Measurements from ENCODE around the gene GALNT13. TPM values are rescaled to one million over a fixed set of nuclear protein-coding genes. Genes with fewer than 3 reads are reported as not detected.

The GALNT13 gene
- total RNA-seq, 1 donor from 2014 or later = 5.8 TPM

- ATAC-seq (peak; percentile 35), DNase-seq (peak; percentile 36)
- no peak for TF ChIP-seq CTCF (IDR thresholded peaks at IDR 0.05)
- H3K27me3 ChIP-seq = no peaks in the 10 kb centered on the region
- H3K9me3 ChIP-seq = no peaks in the 10 kb centered on the region
- no peak overlapping the region for H3K4me3 ChIP-seq
- no peaks in the 10 kb centered on the region for H3K36me3 ChIP-seq
- H3K4me1 ChIP-seq = no peaks in the 10 kb centered on the region
- intact Hi-C loops (cut with DNase I) = no loop called here
- H3K27ac ChIP-seq = no peak overlapping the region
Observed at GRCh38 chr2:153912798-153913396, 41.2 kb downstream of the GALNT13 start.

GRCh38 chr2:153917570-153917969 lies 45.8 kb downstream of the GALNT13 start:
- Histone ChIP-seq H3K27ac (no peak overlapping the region), H3K36me3 (no peaks in the 10 kb centered on the region), H3K4me1 (no peaks in the 10 kb centered on the region), H3K9me3 (no peaks in the 10 kb centered on the region), H3K27me3 (no peaks in the 10 kb centered on the region), H3K4me3 (no peak overlapping the region)
- no peak for ATAC-seq
- no peak for DNase-seq
- no peak for TF ChIP-seq CTCF (IDR thresholded peaks at IDR 0.05)
- intact Hi-C loops (cut with DNase I) = no loop called here

GRCh38 chr2:153935511-153935910 lies 63.8 kb downstream of the GALNT13 start:
- no peak for TF ChIP-seq CTCF (IDR thresholded peaks at IDR 0.05)
- no peaks in the 10 kb centered on the region for H3K27me3 ChIP-seq
- intact Hi-C loops (cut with DNase I) = no loop called here
- no peak overlapping the region for H3K4me3 ChIP-seq
- H3K36me3 ChIP-seq = no peaks in the 10 kb centered on the region
- no peak for DNase-seq
- no peaks in the 10 kb centered on the region for H3K9me3 ChIP-seq
- H3K27ac ChIP-seq = no peak overlapping the region
- no peaks in the 10 kb centered on the region for H3K4me1 ChIP-seq
- ATAC-seq = no peak

GRCh38 chr2:153939124-153939796 lies 67.5 kb downstream of the GALNT13 start:
- no peak for TF ChIP-seq CTCF (IDR thresholded peaks at IDR 0.05)
- Histone ChIP-seq H3K4me1 (no peaks in the 10 kb centered on the region), H3K9me3 (no peaks in the 10 kb centered on the region), H3K4me3 (no peak overlapping the region), H3K36me3 (no peaks in the 10 kb centered on the region), H3K27me3 (no peaks in the 10 kb centered on the region), H3K27ac (no peak overlapping the region)
- DNase-seq (no peak), ATAC-seq (no peak)
- intact Hi-C loops (cut with DNase I) = no loop called here

- Histone ChIP-seq H3K9me3 (no peaks in the 10 kb centered on the region), H3K27me3 (no peaks in the 10 kb centered on the region), H3K27ac (no peak overlapping the region), H3K36me3 (no peaks in the 10 kb centered on the region), H3K4me3 (no peak overlapping the region), H3K4me1 (no peaks in the 10 kb centered on the region)
- TF ChIP-seq CTCF (IDR thresholded peaks at IDR 0.05) = no peak
- ATAC-seq (peak; percentile 63), DNase-seq (no peak)
- intact Hi-C loops (cut with DNase I) = no loop called here
Observed at GRCh38 chr2:153940511-153940910, 68.8 kb downstream of the GALNT13 start.

Data from upper lobe of right lung (tissue), 1 donor.